ENCODE results near the gene HOXA13.

HOXA13 gene

GRCh38 chr7:27172315-27172774 lies 27.5 kb downstream of the HOXA13 start:
- DNase-seq (ENCODE audit: extremely low read depth in 1 of 2, low read depth in 1 of 2) = no peak

DNA sequence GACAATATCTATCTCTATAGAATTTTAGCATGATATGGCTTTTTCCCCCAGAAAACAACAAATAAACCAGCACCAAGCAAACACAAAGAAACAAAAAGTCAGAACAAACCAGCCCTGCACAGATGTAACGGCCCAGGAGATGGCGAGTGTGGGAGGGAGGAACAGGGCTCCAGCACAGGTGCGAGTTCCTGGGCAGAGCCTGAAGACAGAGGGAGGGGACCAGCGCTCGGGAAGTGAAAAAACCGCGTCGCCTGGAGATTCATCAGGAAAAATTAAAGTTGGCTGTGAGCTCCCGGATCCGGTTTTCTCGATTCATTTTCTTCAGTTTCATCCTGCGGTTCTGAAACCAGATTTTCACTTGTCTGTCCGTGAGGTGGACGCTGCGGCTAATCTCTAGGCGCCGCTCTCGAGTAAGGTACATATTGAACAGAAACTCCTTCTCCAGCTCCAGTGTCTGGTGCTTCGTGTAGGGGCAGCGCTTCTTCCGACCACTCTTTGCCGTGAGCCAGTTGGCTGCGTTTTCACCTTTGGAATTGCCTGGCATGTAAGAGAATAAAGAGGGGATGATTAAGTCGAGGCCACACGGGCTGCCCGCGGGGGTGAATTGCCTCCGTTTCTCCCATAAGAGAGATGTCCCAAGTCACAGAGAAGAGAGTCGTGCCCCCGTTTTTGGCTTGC lies 28.1 kb downstream of the HOXA13 start:
- DNase-seq (ENCODE audit: extremely low read depth in 1 of 2, low read depth in 1 of 2) = no peak

- no peak for DNase-seq (ENCODE audit: extremely low read depth in 1 of 2, low read depth in 1 of 2)
These were observed 28.6 kb downstream of the HOXA13 start for GRCh38 chr7:27171325-27171636.

DNA sequence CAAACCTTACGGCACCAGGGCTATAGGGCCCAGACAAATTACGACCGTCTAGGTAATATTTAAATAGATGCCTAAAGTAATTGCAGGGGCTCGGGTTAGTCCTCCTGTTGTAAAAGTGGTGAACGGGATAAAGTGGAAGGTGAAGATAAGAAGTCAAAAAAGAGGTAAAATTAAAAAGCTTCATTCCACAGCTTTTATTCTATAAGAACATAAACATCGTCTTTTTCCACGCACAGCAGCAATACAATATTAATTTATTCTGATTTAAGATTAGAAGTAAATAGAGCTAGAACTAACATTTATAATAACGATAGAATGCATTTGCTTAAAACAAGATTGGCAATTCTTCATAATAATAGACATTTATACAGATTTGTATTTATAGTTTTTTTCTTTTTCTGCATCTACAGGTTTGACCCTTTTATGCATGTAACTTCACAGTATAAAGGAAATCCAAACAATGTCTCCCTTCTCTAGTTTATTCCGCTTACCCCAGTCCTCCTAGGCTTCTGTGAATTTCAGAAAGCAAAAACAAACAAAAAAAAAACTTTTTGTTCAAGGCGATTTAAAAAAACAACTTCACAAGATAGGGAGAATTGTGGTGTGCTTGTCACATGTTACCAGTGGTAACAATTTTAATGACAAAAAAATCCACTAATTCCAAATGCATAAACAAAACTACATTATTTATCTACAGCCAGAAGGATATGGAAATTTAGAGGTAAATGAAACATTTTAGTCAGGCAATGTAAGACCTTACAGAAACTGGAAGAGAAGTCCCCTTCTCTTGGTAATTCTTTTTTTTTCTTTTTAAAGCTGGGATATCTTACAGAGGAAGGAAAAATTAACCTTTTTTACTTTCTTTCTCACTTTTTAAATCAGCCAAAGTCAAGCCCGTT lies 29.2 kb downstream of the HOXA13 start:
- no peak for DNase-seq (ENCODE audit: extremely low read depth in 1 of 2, low read depth in 1 of 2)

GRCh38 chr7:27169658-27170425 lies 30.0 kb downstream of the HOXA13 start:
- no peak for DNase-seq (ENCODE audit: extremely low read depth in 1 of 2, low read depth in 1 of 2)

DNA sequence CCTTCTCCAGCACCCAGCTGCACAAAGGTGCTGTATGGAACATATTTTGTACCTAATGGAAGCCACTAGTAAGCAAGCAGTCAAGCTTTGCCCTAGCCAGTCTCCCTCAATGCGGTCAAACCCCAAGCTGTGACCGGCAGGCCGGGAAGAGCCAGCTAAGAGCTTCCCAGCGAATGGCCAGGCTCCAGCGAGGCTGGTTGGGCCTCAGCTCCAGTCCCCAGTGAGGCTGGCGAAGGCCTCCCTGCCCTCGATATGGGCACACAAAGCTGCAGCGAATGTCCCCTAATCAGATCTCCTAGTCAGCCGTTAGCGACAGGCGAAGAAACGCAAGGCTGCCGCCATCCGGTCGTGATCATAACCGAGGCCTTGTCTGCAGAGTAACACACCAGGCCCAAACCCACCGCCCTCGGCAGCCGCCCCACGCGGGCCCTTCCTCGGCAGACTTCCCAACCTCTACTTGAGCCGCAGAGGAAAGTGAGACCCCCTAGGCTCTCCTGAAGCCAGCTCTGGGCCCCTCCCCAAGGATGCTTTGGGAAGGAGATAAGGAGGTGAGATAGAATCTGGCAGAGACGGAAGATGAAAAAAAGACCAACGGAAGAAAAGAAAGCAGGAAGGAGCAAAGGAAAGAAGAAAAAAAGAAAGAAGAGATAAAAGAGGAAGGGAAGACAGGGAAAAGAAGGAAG lies 31.5 kb downstream of the HOXA13 start:
- DNase-seq (ENCODE audit: extremely low read depth in 1 of 2, low read depth in 1 of 2) = no peak

- DNase-seq (ENCODE audit: extremely low read depth in 1 of 2, low read depth in 1 of 2) = no peak
These were observed 32.0 kb downstream of the HOXA13 start for GRCh38 chr7:27167916-27168264.

DNA sequence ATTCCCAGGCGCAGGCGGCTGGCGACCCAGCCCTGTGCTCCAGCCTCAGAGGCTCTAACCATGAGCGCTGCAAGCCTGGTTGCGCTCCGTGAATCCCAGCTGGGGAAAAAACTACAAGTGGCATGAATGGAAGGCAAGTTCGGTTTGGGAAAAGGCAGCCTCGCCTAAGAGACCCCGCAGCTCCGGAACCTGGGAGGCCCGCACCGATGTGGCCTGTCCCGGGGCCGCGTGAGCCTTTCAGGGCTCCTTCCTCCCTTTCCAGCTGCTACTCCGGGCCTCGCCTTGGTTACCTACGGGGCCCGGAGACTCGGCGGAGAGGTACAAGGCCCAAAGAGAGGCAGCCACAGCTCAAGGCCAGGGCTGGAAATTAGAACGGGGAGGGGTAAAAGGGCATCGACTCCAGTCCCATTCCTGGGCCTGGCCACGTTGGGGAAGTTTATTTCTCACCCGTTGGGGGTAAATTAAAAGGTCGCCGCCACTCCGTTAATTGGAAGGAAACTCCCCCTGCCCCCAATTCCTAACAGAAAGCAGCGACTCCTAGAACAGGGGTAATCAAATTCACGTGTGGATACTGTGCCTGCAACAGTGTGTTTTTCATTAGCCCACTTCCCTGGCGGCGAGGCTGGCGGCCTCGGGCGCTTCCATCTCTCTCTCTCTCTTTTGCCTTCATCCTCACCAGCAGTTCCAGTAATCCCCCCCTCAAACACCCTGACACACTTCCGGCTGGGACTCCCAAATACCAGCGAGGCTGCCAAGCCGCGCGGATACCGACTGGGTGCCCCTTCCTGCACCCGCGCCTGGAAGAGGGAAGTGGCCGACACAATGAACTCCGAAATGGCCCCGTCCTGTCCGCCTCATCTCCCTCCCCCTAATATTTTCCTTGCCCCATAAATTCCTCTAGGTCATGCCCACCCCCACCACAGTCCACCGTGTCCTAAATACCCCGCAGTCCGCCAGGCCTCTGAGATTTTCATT lies 33.1 kb downstream of the HOXA13 start:
- DNase-seq (ENCODE audit: extremely low read depth in 1 of 2, low read depth in 1 of 2) = no peak

DNA sequence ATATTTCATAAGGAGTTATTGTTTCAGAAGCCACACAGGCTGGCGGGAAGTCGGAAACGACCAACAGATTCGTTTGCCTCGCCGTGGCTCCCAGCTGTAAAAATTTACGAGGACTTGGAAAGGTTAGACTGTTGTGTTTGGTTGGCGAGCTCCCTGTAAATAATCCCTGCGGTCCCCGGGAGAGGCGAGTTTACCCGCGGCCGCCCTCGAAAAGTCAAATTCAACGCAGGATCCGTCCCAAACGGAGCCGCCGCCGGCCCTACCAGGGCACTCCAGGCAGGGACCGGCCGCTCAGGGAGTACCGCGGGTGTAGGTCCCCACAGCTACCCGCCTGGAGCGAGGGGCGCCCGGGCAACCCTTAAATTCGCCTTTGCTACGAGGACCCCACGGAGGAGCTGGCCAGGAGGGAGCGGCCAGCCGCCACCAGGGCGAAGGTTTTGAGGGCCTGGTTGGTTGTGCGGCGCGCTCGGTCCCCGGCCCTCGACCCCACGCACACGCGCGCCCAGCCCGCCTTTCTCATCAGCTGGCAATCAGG lies 33.8 kb downstream of the HOXA13 start:
- no peak for DNase-seq (ENCODE audit: extremely low read depth in 1 of 2, low read depth in 1 of 2)

- DNase-seq (ENCODE audit: extremely low read depth in 1 of 2, low read depth in 1 of 2) = no peak
These were observed 34.5 kb downstream of the HOXA13 start, which contains the start of gene HOXA9 for GRCh38 chr7:27165089-27165995. Gene HOXA9 (minus strand): TSS chr7:27165537. CDS start chr7:27165457, 80 bp downstream.

- DNase-seq (ENCODE audit: extremely low read depth in 1 of 2, low read depth in 1 of 2) = no peak
These were observed 35.4 kb downstream of the HOXA13 start for GRCh38 chr7:27164367-27165088.

- no peak for DNase-seq (ENCODE audit: extremely low read depth in 1 of 2, low read depth in 1 of 2)
These were observed 35.9 kb downstream of the HOXA13 start for GRCh38 chr7:27164045-27164366.

GRCh38 chr7:27163288-27164044 lies 36.4 kb downstream of the HOXA13 start:
- no peak for DNase-seq (ENCODE audit: extremely low read depth in 1 of 2, low read depth in 1 of 2)

GRCh38 chr7:27162561-27163287 lies 37.2 kb downstream of the HOXA13 start:
- DNase-seq (ENCODE audit: extremely low read depth in 1 of 2, low read depth in 1 of 2) = no peak

- no peak for DNase-seq (ENCODE audit: extremely low read depth in 1 of 2, low read depth in 1 of 2)
These were observed 38.0 kb downstream of the HOXA13 start for GRCh38 chr7:27161721-27162560.

Data from activated CD8-positive, alpha-beta memory T cell treated with anti-CD3 and anti-CD28 coated beads for 1 hour (primary cell).